Fibroblast of pulmonary artery (primary cell): ENCODE results near the gene CXCL10.

Experiments used
- DNase-seq: peaks from one replicate; pipeline ENCODE4 v3.0.0-alpha.2; 2010; ENCODE audit warnings: low read depth
- H3K4me3 ChIP-seq: replicated peaks from 2 replicates; pipeline ENCODE4 v1.5.1; 2011; ENCODE audit warnings: low read depth, mild to moderate bottlenecking, control low read depth, low read length, moderate library complexity
- CTCF ChIP-seq: IDR thresholded peaks from 2 replicates; pipeline ENCODE4 v1.5.1; 2011; ENCODE audit warnings: mild to moderate bottlenecking, control low read depth, low read length, inconsistent platforms; ENCODE audit errors: missing control alignments

Gene CXCL10

GRCh38 chr4:76011018-76011670, 12.2 kb downstream of the CXCL10 start:
- H3K4me3 ChIP-seq: no peak overlapping the region
- no peak for TF ChIP-seq CTCF
- no peak for DNase-seq

GRCh38 chr4:76010576-76010975, 12.7 kb downstream of the CXCL10 start:
- H3K4me3 ChIP-seq: no peak overlapping the region
- DNase-seq: no peak
- TF ChIP-seq CTCF: no peak

- no peak for TF ChIP-seq CTCF
- no peak for DNase-seq
- no peak overlapping the region for H3K4me3 ChIP-seq
Measured at GRCh38 chr4:76009311-76009710, 14.0 kb downstream of the CXCL10 start.

- no peak within 1 kb of the TSS for H3K4me3 ChIP-seq
- no peak for DNase-seq
- no peak for TF ChIP-seq CTCF
Measured at GRCh38 chr4:76007089-76007862, 16.0 kb downstream of the CXCL10 start, which contains the start of gene CXCL9. Gene CXCL9, minus strand, starts transcription at chr4:76007509. Its CDS starts 60 bp downstream, at chr4:76007449.

GRCh38 chr4:76003620-76004019, 19.7 kb downstream of the CXCL10 start:
- no peak for TF ChIP-seq CTCF
- DNase-seq: no peak

GRCh38 chr4:76003035-76003434, 20.3 kb downstream of the CXCL10 start:
- no peak overlapping the region for H3K4me3 ChIP-seq
- no peak for TF ChIP-seq CTCF
- no peak for DNase-seq

More at GRCh38 chr4:76003620-76004019, 19.7 kb downstream of the CXCL10 start:
- no peak overlapping the region for H3K4me3 ChIP-seq

GRCh38 chr4:76002176-76002575, 21.1 kb downstream of the CXCL10 start:
- H3K4me3 ChIP-seq: no peak overlapping the region
- DNase-seq: peak; percentile 54

More at GRCh38 chr4:76002176-76002575, 21.1 kb downstream of the CXCL10 start:
- TF ChIP-seq CTCF: no peak
